MM.1S (cell line): ENCODE measurements around the gene FREM1.

Experiments
- EZH2 ChIP-seq: fragments of 300-600 bp; sonication (generic); optimal IDR thresholded peaks from 2 replicates; pipeline ENCODE3; 2017; ENCODE audit warnings: low read depth, mild to moderate bottlenecking, antibody characterized with exemption, low read length, mixed read lengths
- EZH2phosphoT487 ChIP-seq: fragments of 300-600 bp; sonication (generic); IDR thresholded peaks from 2 replicates; pipeline ENCODE4 v1.6.1; 2018; ENCODE audit warnings: antibody characterized with exemption, low read length
- TF ChIP-seq, protein P1 (sequence below): fragments of 300-600 bp; sonication (generic); IDR thresholded peaks from 2 replicates; pipeline ENCODE4 v1.5.1; 2016; ENCODE audit warnings: antibody characterized with exemption, low read length, mixed read lengths

DNA sequence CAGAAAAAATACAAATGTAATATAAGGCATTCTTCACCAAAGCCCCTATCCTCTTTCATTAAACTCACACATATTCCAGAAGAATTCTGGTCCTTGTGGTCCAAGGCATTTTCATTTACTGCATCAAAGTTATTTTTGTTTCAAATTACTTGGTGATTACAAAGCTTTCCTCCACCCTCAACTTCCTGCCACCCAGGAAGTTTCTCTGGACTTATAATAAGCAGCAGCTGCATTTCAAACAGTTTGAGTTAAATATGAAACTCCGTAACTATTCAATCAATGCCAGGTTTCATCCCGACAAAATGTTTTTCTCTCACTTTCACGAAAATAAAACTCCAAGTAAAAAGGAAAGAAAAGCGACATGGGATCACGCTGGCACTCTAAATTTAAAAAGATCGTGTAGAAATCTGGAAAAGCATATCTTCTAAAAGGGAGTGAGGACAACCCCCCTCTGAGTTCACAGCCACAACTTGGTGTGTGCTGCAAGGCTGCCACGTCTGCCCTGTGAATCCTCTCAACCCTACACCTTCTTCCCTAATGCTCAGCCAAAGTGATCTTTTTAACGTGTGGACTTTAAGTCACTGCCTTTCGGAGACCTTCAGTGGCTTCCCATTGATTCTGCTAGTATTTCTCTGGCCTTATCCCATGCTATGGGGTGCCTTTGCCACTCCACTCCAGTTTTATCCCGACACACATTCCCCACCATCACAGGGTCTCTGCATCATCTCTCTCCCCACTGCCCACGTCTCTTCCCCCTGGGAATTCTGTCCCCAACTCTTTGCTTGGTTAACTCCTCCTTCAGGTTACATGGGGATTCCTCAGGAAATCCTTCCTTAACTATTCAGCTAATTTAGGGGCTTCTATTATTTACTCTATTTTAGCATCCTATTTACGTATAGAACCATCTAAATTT lies 96.6 kb downstream of the FREM1 start:
- TF ChIP-seq, protein P1, sequence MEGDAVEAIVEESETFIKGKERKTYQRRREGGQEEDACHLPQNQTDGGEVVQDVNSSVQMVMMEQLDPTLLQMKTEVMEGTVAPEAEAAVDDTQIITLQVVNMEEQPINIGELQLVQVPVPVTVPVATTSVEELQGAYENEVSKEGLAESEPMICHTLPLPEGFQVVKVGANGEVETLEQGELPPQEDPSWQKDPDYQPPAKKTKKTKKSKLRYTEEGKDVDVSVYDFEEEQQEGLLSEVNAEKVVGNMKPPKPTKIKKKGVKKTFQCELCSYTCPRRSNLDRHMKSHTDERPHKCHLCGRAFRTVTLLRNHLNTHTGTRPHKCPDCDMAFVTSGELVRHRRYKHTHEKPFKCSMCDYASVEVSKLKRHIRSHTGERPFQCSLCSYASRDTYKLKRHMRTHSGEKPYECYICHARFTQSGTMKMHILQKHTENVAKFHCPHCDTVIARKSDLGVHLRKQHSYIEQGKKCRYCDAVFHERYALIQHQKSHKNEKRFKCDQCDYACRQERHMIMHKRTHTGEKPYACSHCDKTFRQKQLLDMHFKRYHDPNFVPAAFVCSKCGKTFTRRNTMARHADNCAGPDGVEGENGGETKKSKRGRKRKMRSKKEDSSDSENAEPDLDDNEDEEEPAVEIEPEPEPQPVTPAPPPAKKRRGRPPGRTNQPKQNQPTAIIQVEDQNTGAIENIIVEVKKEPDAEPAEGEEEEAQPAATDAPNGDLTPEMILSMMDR = no peak
- no peak for TF ChIP-seq EZH2
- TF ChIP-seq EZH2phosphoT487 = no peak
